Left ventricle myocardium superior (tissue), 1 donor: ENCODE data around the gene ELK1. TPM values are rescaled to one million over a fixed set of nuclear protein-coding genes. Genes with fewer than 3 reads are reported as not detected.

Source experiments
- microRNA-seq: library from miRNA; unstranded; fragments of <30 nt; microRNA quantifications from one replicate; pipeline ENCODE4 v1.2.0, GENCODE V29; 2020; ENCODE audit warnings: borderline number of aligned reads
- total RNA-seq: library from RNA; stranded (reverse); fragmentation: NEBNext Ultra II Directional; extraction: Animal tissue kit (Norgen Biotek cat#: 25700); gene quantifications from one replicate; pipeline ENCODE4 v1.2.1, GENCODE V29; 2021
- donor health status: DM: no; HTN: yes; CAD: no; lungs with severe emphysema.

The ELK1 gene
- total RNA-seq, 1 donor from 2014 or later, result 24.5 TPM

Small RNA genes lying within 50 kb of the gene (microRNA-seq; reads per million reads assigned to microRNA genes)
- gene MIR4769, result not detected

Other genes with a start within 250 kb of the ELK1 start
- 12.8 TPM for gene ZNF41, start 167.3 kb downstream of the ELK1 start, total RNA-seq
- gene ARAF, start 89.4 kb downstream of the ELK1 start, total RNA-seq, result 78.3 TPM
- 114 TPM for gene TIMP1, start 68.1 kb downstream of the ELK1 start, total RNA-seq
- 9.4 TPM for gene SYN1, start 30.7 kb downstream of the ELK1 start, total RNA-seq
- gene CFP, start 20.6 kb downstream of the ELK1 start, total RNA-seq, result 2.1 TPM
- 86.5 TPM for gene UXT, start 8.6 kb upstream of the ELK1 start, total RNA-seq
- gene ZNF81, start 186.3 kb upstream of the ELK1 start, total RNA-seq, result 4.7 TPM